Measurements from ENCODE around the gene POR.

Gene POR

GRCh38 chr7:75980430-75981202, 65.7 kb downstream of the POR start:
- DNase-seq, result no peak

- no peak for DNase-seq
Observed at GRCh38 chr7:75981203-75981452, 66.2 kb downstream of the POR start.

- DNase-seq, result no peak
Observed at GRCh38 chr7:75981453-75982305, 66.7 kb downstream of the POR start.

- DNase-seq, result no peak
Observed at GRCh38 chr7:75982306-75983064, 67.5 kb downstream of the POR start.

DNA sequence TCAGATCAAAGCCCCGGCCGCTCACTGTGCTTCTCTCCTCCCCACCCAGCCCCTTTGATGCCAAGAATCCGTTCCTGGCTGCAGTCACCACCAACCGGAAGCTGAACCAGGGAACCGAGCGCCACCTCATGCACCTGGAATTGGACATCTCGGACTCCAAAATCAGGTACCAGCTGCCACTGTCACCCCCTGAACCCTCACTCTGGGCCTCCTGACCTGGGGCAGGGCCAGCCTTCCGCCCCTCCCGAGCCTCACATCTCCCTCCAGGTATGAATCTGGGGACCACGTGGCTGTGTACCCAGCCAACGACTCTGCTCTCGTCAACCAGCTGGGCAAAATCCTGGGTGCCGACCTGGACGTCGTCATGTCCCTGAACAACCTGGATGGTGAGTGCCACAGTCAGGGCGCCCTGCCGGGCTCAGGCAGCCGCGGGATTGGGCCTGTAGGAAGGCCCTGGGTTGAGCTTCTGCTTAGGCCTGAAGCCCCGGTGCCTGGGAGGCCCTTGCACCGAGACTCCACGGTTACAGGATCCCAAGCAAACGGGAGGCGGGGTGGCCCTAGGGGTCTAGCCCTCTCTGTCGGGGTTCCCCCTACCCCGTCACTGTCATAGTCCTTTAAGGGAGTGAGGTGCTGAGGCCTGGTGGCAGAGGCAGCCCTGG, 68.6 kb downstream of the POR start:
- DNase-seq, result no peak

- DNase-seq, result no peak
Observed at GRCh38 chr7:75984130-75985008, 69.4 kb downstream of the POR start.

DNA sequence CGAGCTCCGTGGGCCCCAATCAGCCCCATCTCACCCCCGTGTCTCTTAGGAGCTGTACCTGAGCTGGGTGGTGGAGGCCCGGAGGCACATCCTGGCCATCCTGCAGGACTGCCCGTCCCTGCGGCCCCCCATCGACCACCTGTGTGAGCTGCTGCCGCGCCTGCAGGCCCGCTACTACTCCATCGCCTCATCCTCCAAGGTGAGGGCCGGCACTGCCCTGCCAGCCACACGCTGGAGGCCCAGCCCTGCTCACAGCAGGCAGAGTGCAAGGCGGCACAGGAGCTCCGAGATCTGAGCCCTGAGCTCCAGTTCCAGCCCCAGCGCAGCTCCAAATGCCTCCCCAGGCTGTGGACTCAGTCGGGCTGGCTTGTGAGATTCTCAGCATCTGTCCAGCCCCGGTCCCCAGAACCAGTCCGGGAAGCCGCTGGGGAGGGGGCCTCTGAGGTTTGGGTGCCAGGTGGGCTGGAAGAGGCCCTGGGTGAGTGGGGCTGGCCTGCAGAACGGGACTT, 70.1 kb downstream of the POR start:
- no peak for DNase-seq

DNA sequence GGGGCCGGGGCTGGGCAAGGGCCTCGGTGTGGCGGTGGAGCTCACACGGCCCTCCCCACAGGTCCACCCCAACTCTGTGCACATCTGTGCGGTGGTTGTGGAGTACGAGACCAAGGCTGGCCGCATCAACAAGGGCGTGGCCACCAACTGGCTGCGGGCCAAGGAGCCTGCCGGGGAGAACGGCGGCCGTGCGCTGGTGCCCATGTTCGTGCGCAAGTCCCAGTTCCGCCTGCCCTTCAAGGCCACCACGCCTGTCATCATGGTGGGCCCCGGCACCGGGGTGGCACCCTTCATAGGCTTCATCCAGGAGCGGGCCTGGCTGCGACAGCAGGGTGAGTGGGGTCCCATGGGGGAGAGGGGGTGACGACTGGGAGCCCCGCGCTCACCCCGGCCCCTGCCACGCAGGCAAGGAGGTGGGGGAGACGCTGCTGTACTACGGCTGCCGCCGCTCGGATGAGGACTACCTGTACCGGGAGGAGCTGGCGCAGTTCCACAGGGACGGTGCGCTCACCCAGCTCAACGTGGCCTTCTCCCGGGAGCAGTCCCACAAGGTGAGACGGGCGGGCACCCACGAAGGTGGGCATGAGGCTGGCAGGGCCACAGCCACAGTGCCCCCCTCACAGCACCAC, 70.7 kb downstream of the POR start:
- DNase-seq, result no peak

- DNase-seq, result no peak
Observed at GRCh38 chr7:75986147-75986781, 71.3 kb downstream of the POR start.

GRCh38 chr7:75987026-75987804, 72.3 kb downstream of the POR start:
- DNase-seq, result no peak

GRCh38 chr7:75987805-75988567, 73.0 kb downstream of the POR start:
- DNase-seq, result no peak

DNA sequence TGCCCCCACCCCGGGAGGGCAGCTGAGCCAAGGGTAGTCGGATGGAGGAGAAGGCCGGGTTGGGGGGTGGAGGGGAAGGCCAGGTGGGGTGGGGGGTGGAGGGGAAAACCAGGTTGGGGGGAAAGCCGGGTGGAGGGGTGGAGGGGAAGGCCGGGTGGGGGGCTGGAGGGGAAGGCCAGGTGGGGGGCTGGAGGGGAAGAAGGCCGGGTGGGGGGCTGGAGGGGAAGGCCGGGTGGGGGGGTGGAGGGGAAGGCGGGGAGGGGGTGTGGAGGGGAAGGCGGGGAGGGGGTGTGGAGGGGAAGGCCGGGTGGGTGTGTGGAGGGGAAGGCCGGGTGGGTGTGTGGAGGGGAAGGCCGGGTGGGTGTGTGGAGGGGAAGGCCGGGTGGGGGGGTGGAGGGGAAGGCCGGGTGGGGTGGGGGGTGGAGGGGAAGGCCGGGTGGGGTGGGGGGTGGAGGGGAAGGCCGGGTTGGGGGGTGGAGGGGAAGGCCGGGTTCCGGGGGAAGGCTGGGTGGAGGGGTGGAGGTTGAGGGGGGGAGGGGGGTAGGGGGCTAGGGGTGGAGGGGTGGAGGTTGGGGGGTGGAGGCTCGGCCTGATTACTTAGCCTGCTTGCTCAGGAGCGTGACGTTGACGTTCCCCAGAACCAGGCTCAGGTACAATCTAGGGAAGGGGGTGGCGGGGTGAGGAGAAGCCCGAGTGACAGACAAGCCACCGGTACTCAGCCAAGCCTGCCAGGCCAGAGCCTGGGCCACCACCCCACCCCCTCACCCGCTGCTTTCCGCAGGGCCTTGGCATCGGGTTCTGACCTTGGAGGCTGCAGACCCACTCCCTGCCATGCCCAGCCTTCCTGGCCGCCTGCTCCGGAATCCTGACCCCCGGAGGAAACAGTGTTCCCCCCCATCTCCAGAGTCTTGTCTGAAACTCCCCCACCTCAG, 73.9 kb downstream of the POR start:
- no peak for DNase-seq

- no peak for DNase-seq
Observed at GRCh38 chr7:75989500-75990388, 74.8 kb downstream of the POR start.

- DNase-seq, result no peak
Observed at GRCh38 chr7:75991531-75992082, 76.7 kb downstream of the POR start.

GRCh38 chr7:75992083-75992755, 77.3 kb downstream of the POR start:
- DNase-seq, result no peak

Measured in stimulated activated CD4-positive, alpha-beta T cell treated with anti-CD3 and anti-CD28 coated beads, Interleukin-4, amount 100 ng/mL, for 4 hours (primary cell).